ENCODE measurements around the gene HAPLN3.
"Not testable (repeated sequence)": the region's sequence is repeated elsewhere in the genome, so short reads cannot be mapped to it uniquely, and the experiment has no call there.

HAPLN3 gene

GRCh38 chr15:88894819-88895767 is at the start of gene HAPLN3:
TSS of gene HAPLN3 (minus strand) at chr15:88895544. CDS start at chr15:88887298, 8,246 bp downstream.
- DNase-seq = peak; percentile 74

GRCh38 chr15:88940110-88940675 is 44.8 kb upstream of the HAPLN3 start:
- no peak for DNase-seq

GRCh38 chr15:88939486-88939806 is 44.1 kb upstream of the HAPLN3 start:
- no peak for DNase-seq

- no peak for DNase-seq
Observed at GRCh38 chr15:88938802-88939485, 43.6 kb upstream of the HAPLN3 start.

GRCh38 chr15:88934449-88934848 is 39.1 kb upstream of the HAPLN3 start:
- DNase-seq = not testable (repeated sequence)

GRCh38 chr15:88932875-88933330 is 37.6 kb upstream of the HAPLN3 start:
- DNase-seq = no peak

- no peak for DNase-seq
Observed at GRCh38 chr15:88932271-88932874, 37.0 kb upstream of the HAPLN3 start.

- DNase-seq = no peak
Observed at GRCh38 chr15:88930579-88930978, 35.2 kb upstream of the HAPLN3 start.

GRCh38 chr15:88929358-88930098 is 34.2 kb upstream of the HAPLN3 start:
- DNase-seq = not testable (repeated sequence)

GRCh38 chr15:88928192-88928591 is 32.8 kb upstream of the HAPLN3 start:
- not testable (repeated sequence) for DNase-seq

GRCh38 chr15:88925648-88926047 is 30.3 kb upstream of the HAPLN3 start:
- DNase-seq = not testable (repeated sequence)

- not testable (repeated sequence) for DNase-seq
Observed at GRCh38 chr15:88920892-88921435, 25.6 kb upstream of the HAPLN3 start.

- no peak for DNase-seq
Observed at GRCh38 chr15:88920186-88920891, 25.0 kb upstream of the HAPLN3 start.

- DNase-seq = peak; percentile 48
Observed at GRCh38 chr15:88918738-88919137, 23.4 kb upstream of the HAPLN3 start.

GRCh38 chr15:88917760-88918159 is 22.4 kb upstream of the HAPLN3 start:
- DNase-seq = no peak

- DNase-seq = no peak
Observed at GRCh38 chr15:88915354-88915753, 20.0 kb upstream of the HAPLN3 start.

- no peak for DNase-seq
Observed at GRCh38 chr15:88913850-88914169, 18.5 kb upstream of the HAPLN3 start.

GRCh38 chr15:88913017-88913849 is 17.9 kb upstream of the HAPLN3 start, which contains the start of gene MFGE8:
TSS of gene MFGE8 (minus strand) at chr15:88913379. CDS start at chr15:88913319, 60 bp downstream.
- peak; percentile 91 for DNase-seq

GRCh38 chr15:88912500-88912921 is 17.2 kb upstream of the HAPLN3 start:
- DNase-seq = no peak

GRCh38 chr15:88911766-88912118 is 16.4 kb upstream of the HAPLN3 start:
- no peak for DNase-seq

All from hematopoietic multipotent progenitor cell treated with erythropoietin and hydrocortisone succinate and interleukin-3 and kit ligand, for 4 days (in vitro differentiated cells).